OCI-LY3 (cell line): ENCODE data around the gene C2CD4D.

ENCODE experiments used
- H2AFZ ChIP-seq: fragments of 200-600, 300-600 bp; shearing (Covaris generic); 2 replicates; pipeline ENCODE4 v1.6.0; 2014; ENCODE audit warnings: antibody characterized with exemption, low read depth, low read length
- H3K27ac ChIP-seq: fragments of 200-600, 300-600 bp; sonication (generic); 2 replicates; pipeline ENCODE4 v1.5.1; 2014; ENCODE audit warnings: mild to moderate bottlenecking, low read length, moderate library complexity, mixed read lengths
- H3K27me3 ChIP-seq: fragments of 200-600, 300-600 bp; sonication (generic); 2 replicates; pipeline ENCODE4 v1.6.1; 2014; ENCODE audit warnings: low read depth, low read length, mixed read lengths
- H3K36me3 ChIP-seq: fragments of 200-600, 300-600 bp; sonication (generic); replicated peaks from 2 replicates; pipeline ENCODE3; 2014; ENCODE audit warnings: low read depth, low read length, mixed read lengths
- H3K4me1 ChIP-seq: fragments of 300-600, 200-600 bp; sonication (generic); 2 replicates; pipeline ENCODE4 v1.6.1; 2014; ENCODE audit warnings: low read length, mixed read lengths
- H3K4me2 ChIP-seq: fragments of 200-600, 300-600 bp; sonication (generic); 2 replicates; pipeline ENCODE4 v1.6.1; 2014; ENCODE audit warnings: low read length, mixed read lengths
- H3K4me3 ChIP-seq: fragments of 300-600, 200-600 bp; sonication (generic); 2 replicates; pipeline ENCODE4 v1.5.1; 2014; ENCODE audit warnings: antibody characterized with exemption, mild to moderate bottlenecking, low read length, moderate library complexity
- H3K79me2 ChIP-seq: fragments of 300-600, 200-600 bp; shearing (Covaris generic); 2 replicates; pipeline ENCODE4 v1.6.1; 2014; ENCODE audit warnings: mild to moderate bottlenecking, low read length, mixed read lengths
- H3K9ac ChIP-seq: fragments of 300-600, 200-600 bp; shearing (Covaris generic); 2 replicates; pipeline ENCODE4 v1.6.0; 2014; ENCODE audit warnings: mild to moderate bottlenecking, low read length, moderate library complexity
- H3K9me3 ChIP-seq: fragments of 200-600, 300-600 bp; shearing (Covaris generic); 2 replicates; pipeline ENCODE4 v1.6.1; 2014; ENCODE audit warnings: low read length, mixed read lengths; ENCODE audit not compliant: insufficient read depth
- H4K20me1 ChIP-seq: fragments of 200-600, 300-600 bp; sonication (generic); 2 replicates; pipeline ENCODE4 v1.6.1; 2016; ENCODE audit warnings: low read length, mixed read lengths; ENCODE audit not compliant: insufficient read depth
- CTCF ChIP-seq: fragments of 200-600, 300-600 bp; sonication (generic); IDR thresholded peaks from 2 replicates; pipeline ENCODE4 v1.5.1; 2014; ENCODE audit warnings: antibody characterized with exemption, low read length, low read depth
- EZH2phosphoT487 ChIP-seq: fragments of 200-600 bp; shearing (Covaris generic); IDR thresholded peaks from 2 replicates; pipeline ENCODE4 v1.6.1; 2018; ENCODE audit warnings: antibody characterized with exemption, mixed run types, low read depth

Gene C2CD4D

GRCh38 chr1:151823175-151823574 lies 16.4 kb downstream of the C2CD4D start:
- no peak overlapping the region for H3K4me3 ChIP-seq
- no peaks in the 10 kb centered on the region for H4K20me1 ChIP-seq
- no peaks in the 10 kb centered on the region for H3K9me3 ChIP-seq
- H3K9ac ChIP-seq, result no peak overlapping the region
- H3K4me1 ChIP-seq, result peaks cover 33% of the 10 kb centered on the region
- TF ChIP-seq CTCF (no peak), EZH2phosphoT487 (no peak)
- H2AFZ ChIP-seq, result no peak overlapping the region
- no peak overlapping the region for H3K27ac ChIP-seq
- no peak overlapping the region for H3K4me2 ChIP-seq
- no peaks in the 10 kb centered on the region for H3K27me3 ChIP-seq
- no peaks in the 10 kb centered on the region for H3K36me3 ChIP-seq
- no peaks in the 10 kb centered on the region for H3K79me2 ChIP-seq

- H2AFZ ChIP-seq, result peak overlapping the region; percentile 72
- TF ChIP-seq CTCF (no peak), EZH2phosphoT487 (no peak)
- no peak overlapping the region; the same call in 1 of the 2 replicates for H3K9ac ChIP-seq
- no peaks in the 10 kb centered on the region for H3K27me3 ChIP-seq
- no peaks in the 10 kb centered on the region for H4K20me1 ChIP-seq
- H3K9me3 ChIP-seq, result no peaks in the 10 kb centered on the region
- H3K4me2 ChIP-seq, result peak overlapping the region; percentile 40
- H3K36me3 ChIP-seq, result no peaks in the 10 kb centered on the region
- no peaks in the 10 kb centered on the region for H3K79me2 ChIP-seq
- peaks cover 40% of the 10 kb centered on the region for H3K4me1 ChIP-seq
- peak overlapping the region; percentile 30 for H3K4me3 ChIP-seq
- H3K27ac ChIP-seq, result no peak overlapping the region
Observed at GRCh38 chr1:151822404-151822803, 17.2 kb downstream of the C2CD4D start.

GRCh38 chr1:151820940-151821339 lies 18.7 kb downstream of the C2CD4D start:
- Histone ChIP-seq H3K36me3 (no peaks in the 10 kb centered on the region), H3K4me2 (0 out of 2 replicates have a peak overlapping the region, but pooled peaks have one; percentile 8), H2AFZ (no peak overlapping the region), H3K4me3 (no peak overlapping the region), H3K9me3 (no peaks in the 10 kb centered on the region), H3K9ac (no peak overlapping the region), H3K27ac (no peak overlapping the region), H3K79me2 (no peaks in the 10 kb centered on the region), H4K20me1 (no peaks in the 10 kb centered on the region), H3K27me3 (no peaks in the 10 kb centered on the region), H3K4me1 (peaks cover 46% of the 10 kb centered on the region)
- TF ChIP-seq EZH2phosphoT487 (no peak), CTCF (no peak)

- no peaks in the 10 kb centered on the region for H3K79me2 ChIP-seq
- no peaks in the 10 kb centered on the region for H3K9me3 ChIP-seq
- H2AFZ ChIP-seq, result no peak overlapping the region
- H4K20me1 ChIP-seq, result no peaks in the 10 kb centered on the region
- H3K9ac ChIP-seq, result no peak overlapping the region
- TF ChIP-seq EZH2phosphoT487, result no peak
- no peak for TF ChIP-seq CTCF
- no peak overlapping the region for H3K4me3 ChIP-seq
- no peak overlapping the region; the same call in 1 of the 2 replicates for H3K4me2 ChIP-seq
- H3K36me3 ChIP-seq, result no peaks in the 10 kb centered on the region
- no peak overlapping the region for H3K27ac ChIP-seq
- H3K27me3 ChIP-seq, result no peaks in the 10 kb centered on the region
- H3K4me1 ChIP-seq, result peaks cover 46% of the 10 kb centered on the region
Observed at GRCh38 chr1:151819976-151820623, 19.5 kb downstream of the C2CD4D start.
